Neuron (in vitro differentiated cells): Measurements from ENCODE around the gene MGMT.

ENCODE experiments used
- H2AFZ ChIP-seq: one replicate; pipeline ENCODE4 v1.6.1; 2013; ENCODE audit warnings: low read depth, mild to moderate bottlenecking, inconsistent platforms, low read length, moderate library complexity
- H3K27me3 ChIP-seq: one replicate; pipeline ENCODE4 v1.6.1; 2013; ENCODE audit warnings: low read length; ENCODE audit not compliant: insufficient read depth
- H3K36me3 ChIP-seq: one replicate; pipeline ENCODE4 v1.6.1; 2013; ENCODE audit warnings: low read length; ENCODE audit not compliant: insufficient read depth
- H3K4me1 ChIP-seq: one replicate; pipeline ENCODE4 v1.6.1; 2013; ENCODE audit warnings: low read length; ENCODE audit not compliant: insufficient read depth
- H3K4me3 ChIP-seq: 2 replicates; pipeline ENCODE4 v1.5.1; 2013; ENCODE audit warnings: mild to moderate bottlenecking, low read length, moderate library complexity
- H3K9me3 ChIP-seq: one replicate; pipeline ENCODE4 v1.6.1; 2013; ENCODE audit warnings: low read length

The MGMT gene

DNA sequence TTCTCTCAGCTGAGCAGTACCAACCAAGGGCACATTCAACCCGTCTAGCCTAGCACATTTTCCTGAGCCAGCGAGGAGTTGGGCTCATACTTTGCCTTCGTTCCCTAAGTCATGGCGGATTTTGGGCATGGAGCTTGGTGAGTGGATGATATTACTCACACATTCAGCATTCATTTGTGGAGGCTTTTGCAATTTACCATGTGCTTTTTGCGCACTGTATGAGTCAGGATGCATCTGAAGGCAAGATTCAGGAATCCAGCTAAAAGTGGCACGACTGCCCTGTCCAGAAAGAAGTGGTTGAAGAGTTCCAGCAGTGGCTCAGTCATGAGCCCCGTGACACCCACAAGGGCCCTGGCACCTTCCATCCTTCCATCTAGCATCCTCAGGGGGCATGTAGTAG, 24.2 kb upstream of the MGMT start:
- Histone ChIP-seq H3K4me1 (no peaks in the 10 kb centered on the region), H3K27me3 (no peaks in the 10 kb centered on the region), H3K9me3 (no peaks in the 10 kb centered on the region), H2AFZ (no peak overlapping the region), H3K36me3 (no peaks in the 10 kb centered on the region), H3K4me3 (no peak overlapping the region)

DNA sequence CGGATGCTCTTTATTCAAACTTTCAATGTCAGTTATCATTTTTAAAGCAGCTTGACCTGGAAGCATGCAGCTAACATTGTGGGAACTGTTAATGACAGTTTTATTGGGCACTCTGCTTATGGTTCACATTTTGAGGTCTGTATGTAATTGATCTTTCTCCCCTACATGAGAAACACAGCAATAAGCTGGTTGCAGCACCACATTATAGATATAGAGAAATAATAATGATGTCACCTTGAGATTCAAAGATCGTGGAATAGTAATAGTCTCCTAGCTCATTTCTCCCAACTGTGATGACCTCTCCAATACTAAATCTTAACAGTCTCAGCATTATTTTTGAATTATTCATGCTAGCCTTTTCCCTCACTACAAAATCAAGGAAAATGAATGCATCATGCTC, 22.7 kb upstream of the MGMT start:
- no peak overlapping the region for H2AFZ ChIP-seq
- H3K4me3 ChIP-seq, result no peak overlapping the region
- no peaks in the 10 kb centered on the region for H3K36me3 ChIP-seq
- H3K27me3 ChIP-seq, result no peaks in the 10 kb centered on the region
- H3K4me1 ChIP-seq, result no peaks in the 10 kb centered on the region
- H3K9me3 ChIP-seq, result no peaks in the 10 kb centered on the region

DNA sequence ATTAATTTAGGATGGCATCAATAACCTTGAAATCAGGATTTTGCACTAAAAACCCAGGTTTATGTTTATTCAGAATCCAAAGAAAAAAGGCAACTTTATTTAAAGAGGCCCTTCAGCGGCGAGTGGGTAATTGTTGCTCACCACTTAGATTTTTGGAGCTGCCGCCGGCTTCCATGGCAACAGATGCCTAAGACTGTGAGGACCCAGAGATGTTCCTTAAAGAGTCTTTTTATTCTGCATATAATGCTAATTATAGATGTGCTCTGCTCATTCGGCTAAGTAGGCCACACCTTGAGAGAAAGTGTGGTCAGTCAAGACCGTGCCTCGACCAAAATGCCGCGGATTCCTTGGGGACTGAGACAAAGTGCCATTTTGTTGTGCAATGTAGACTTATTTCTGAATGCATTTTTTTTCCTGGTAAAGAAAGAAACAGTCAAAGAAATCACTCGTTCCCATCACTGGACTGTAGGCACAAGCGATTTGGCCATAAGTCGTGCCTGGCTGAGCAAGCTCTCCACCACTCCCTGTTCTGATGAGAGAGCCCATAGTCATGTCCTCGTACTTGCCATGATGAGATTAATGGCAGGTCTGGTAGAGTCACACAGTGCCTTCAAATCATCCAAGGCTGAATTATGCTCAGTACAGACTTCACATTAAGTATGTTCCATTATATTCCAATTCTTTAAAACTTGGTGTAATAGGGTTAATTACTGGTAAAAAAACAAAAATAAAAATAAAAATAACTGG, 21.4 kb upstream of the MGMT start:
- Histone ChIP-seq H3K9me3 (no peaks in the 10 kb centered on the region), H3K27me3 (no peaks in the 10 kb centered on the region), H2AFZ (no peak overlapping the region), H3K4me1 (no peaks in the 10 kb centered on the region), H3K4me3 (no peak overlapping the region), H3K36me3 (no peaks in the 10 kb centered on the region)

DNA sequence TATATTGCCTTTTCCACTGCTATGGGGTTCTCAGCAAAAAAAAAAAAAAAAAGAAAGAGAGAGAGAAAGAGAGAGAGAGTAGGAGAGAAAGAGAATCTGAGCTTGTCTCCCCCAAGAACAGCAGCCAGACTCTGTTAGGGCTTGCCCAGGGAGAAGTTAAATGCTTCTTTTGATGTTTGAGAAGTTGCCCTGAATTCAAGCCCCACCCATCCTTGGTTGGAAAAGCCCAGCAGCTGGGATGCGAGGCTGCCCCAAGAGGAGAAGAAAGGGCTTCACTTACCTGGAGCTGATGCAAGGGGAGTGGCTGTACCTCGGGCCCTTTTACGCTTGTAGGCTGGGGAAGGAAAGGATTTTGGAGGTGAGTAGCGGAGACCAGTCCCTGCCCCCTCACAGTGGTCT, 20.9 kb upstream of the MGMT start:
- no peak overlapping the region for H2AFZ ChIP-seq
- no peaks in the 10 kb centered on the region for H3K4me1 ChIP-seq
- H3K27me3 ChIP-seq, result no peaks in the 10 kb centered on the region
- H3K36me3 ChIP-seq, result no peaks in the 10 kb centered on the region
- H3K9me3 ChIP-seq, result no peaks in the 10 kb centered on the region
- H3K4me3 ChIP-seq, result no peak overlapping the region

DNA sequence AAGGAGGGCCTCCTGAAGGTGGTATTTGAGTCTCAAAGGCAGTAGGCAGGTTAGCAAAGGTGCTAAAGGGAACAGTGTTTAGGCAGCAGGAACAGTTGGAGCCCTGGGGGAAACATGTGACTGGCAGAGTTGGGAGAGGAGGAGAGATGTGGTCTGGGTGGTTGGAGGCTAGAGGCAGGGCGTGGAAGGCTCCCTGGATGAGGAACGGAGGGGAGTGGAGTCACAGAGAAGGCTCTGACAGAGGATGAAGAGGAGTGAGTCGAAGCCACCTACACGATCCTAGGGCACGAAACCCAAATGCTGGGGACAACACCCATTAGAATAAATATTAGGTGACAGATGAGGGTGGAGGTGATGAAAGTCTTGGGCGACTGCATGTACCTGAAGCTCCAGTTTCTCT, 19.6 kb upstream of the MGMT start:
- Histone ChIP-seq H3K36me3 (no peaks in the 10 kb centered on the region), H3K9me3 (no peaks in the 10 kb centered on the region), H3K27me3 (no peaks in the 10 kb centered on the region), H3K4me1 (no peaks in the 10 kb centered on the region), H2AFZ (no peak overlapping the region), H3K4me3 (no peak overlapping the region)

DNA sequence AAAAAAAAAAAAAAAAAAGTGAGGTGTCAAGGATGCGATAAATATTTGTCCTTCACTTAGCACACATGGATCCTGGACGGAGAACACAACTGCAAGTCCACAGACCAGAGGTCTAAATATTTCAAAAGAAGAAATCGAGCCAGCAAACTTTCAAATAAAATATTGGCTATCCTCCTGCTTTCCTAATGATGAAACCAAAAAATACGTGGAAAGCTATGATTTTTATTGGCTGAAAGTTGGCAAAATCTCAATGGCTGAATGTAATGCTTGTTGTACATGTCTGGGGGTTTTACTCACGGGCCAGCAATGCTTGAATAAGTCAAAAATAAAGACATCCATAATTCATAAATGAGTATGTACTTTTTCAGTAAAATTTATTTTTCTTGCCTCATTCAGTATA, 19.0 kb upstream of the MGMT start:
- Histone ChIP-seq H3K36me3 (no peaks in the 10 kb centered on the region), H3K4me1 (no peaks in the 10 kb centered on the region), H2AFZ (no peak overlapping the region), H3K27me3 (no peaks in the 10 kb centered on the region), H3K4me3 (no peak overlapping the region), H3K9me3 (no peaks in the 10 kb centered on the region)

DNA sequence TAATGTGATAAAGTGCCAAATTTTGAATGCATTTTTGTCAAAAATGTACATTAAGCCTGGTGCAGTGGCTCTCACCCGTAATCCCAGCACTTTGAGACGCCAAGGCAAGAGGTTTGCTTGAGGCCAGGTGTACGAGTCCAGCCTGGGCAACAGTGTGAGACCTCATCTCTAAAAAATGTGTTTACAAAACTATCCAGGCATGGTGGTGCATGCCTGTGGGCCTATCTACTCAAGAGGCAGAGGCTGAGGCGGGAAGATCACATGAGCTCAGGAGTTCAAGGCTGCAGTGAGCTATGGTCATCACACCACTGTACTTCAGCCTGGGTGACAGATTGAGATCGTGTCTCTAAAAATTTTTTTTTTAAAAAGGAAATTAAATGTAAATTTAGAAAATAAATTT, 18.5 kb upstream of the MGMT start:
- Histone ChIP-seq H3K27me3 (no peaks in the 10 kb centered on the region), H3K9me3 (no peaks in the 10 kb centered on the region), H3K4me3 (no peak overlapping the region), H3K36me3 (no peaks in the 10 kb centered on the region), H2AFZ (no peak overlapping the region), H3K4me1 (no peaks in the 10 kb centered on the region)

DNA sequence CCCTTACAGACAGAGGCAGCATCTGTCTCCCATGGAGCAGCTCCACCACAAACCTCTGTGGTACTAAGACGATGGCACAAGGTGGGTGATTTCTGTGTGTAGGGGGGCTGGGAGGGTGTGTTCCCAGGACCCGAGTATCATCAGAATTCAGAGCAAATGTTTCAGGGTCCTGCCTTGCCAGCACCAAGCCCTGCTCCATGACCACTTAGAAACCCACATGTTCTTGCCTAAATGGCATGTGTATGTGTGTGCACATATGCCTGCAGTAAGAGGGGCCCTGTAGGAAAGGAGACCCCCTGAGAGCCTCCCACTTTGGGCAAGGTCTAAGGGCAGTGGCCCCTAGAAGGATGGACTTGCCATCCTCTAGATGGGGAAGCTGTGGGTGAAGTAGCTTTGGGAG, 17.1 kb upstream of the MGMT start:
- no peaks in the 10 kb centered on the region for H3K4me1 ChIP-seq

DNA sequence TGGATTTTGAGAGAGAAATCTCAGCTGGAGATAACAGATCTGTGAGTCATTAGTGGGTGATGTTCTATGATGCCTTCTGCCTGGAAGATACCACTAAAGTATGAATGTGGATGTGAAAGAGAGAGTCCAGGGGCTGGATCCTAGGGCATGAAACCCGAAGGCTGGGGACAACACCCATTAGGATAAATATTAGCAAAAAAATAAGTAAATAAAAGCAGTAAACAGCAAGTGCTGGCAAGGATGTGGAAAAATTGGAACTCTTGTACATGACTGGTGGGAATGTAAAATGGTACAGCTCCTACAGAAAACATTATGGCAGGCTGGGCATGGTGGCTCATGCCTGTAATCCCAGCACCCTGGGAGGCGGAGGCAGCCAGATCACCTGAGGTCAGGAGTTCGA, 16.6 kb upstream of the MGMT start:
- Histone ChIP-seq H2AFZ (no peak overlapping the region), H3K9me3 (no peaks in the 10 kb centered on the region), H3K27me3 (no peaks in the 10 kb centered on the region), H3K4me1 (no peaks in the 10 kb centered on the region), H3K4me3 (no peak overlapping the region), H3K36me3 (no peaks in the 10 kb centered on the region)

More for the DNA sequence above, 17.1 kb upstream of the MGMT start:
- H3K4me3 ChIP-seq, result no peak overlapping the region
- no peak overlapping the region for H2AFZ ChIP-seq
- H3K36me3 ChIP-seq, result no peaks in the 10 kb centered on the region
- H3K27me3 ChIP-seq, result no peaks in the 10 kb centered on the region
- no peaks in the 10 kb centered on the region for H3K9me3 ChIP-seq

DNA sequence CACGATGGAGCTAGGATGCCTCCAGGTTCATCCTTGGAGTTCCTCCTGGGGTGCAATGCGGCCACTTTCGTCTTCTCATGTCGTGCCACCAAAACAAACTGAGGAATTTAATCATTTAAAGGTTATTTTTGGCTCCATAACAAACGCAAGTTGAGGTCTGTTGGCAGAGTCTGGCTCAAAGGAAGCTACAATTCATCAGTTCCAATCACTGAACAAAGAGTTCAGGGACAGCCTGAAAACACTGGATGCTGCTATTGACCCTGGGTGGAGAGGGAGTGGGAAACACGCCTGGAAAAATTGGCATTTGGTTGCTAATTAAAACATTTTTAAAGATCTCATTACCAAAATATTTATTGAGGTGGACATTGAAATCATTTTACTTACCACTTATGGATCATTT, 11.4 kb upstream of the MGMT start:
- no peaks in the 10 kb centered on the region for H3K27me3 ChIP-seq
- H3K4me3 ChIP-seq, result no peak overlapping the region
- H3K4me1 ChIP-seq, result no peaks in the 10 kb centered on the region

DNA sequence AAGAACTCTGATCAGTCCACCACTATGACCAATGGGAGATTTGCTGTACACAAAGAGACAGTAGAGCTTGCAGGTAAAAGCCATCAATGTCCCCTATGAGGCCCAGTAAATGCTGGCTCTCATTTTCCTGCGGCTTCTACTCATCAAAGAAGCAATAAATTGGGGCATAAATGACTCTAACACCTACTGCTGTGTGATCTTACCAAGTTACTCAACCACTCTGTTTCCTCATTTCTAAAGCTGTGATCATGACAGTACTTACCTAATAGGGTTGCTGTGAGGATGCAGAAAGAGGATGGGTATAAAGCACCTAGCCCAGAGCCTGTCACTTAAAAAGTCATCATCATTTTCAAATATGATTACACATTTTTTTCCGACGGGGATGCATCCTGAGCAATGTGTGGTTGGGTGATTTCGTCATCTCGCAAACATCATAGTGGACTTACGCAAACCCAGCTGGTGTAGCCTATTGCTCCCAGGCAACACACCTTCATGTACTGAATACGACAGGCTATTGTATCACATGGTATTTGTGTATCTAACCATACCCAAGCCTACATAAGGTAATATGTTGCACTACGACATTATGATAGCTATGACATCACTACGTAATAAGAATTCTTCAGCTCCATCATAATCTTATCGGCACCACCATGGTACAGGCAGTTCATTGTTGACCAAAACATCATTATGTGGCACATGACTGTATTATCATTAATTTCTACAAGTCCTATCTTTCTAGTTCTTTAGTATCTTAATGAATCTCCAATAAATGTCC, 7.1 kb upstream of the MGMT start:
- Histone ChIP-seq H2AFZ (no peak overlapping the region), H3K9me3 (no peaks in the 10 kb centered on the region), H3K4me1 (no peaks in the 10 kb centered on the region), H3K27me3 (no peaks in the 10 kb centered on the region), H3K4me3 (no peak overlapping the region), H3K36me3 (no peaks in the 10 kb centered on the region)

More for the DNA sequence above, 11.4 kb upstream of the MGMT start:
- Histone ChIP-seq H2AFZ (no peak overlapping the region), H3K36me3 (no peaks in the 10 kb centered on the region), H3K9me3 (no peaks in the 10 kb centered on the region)

DNA sequence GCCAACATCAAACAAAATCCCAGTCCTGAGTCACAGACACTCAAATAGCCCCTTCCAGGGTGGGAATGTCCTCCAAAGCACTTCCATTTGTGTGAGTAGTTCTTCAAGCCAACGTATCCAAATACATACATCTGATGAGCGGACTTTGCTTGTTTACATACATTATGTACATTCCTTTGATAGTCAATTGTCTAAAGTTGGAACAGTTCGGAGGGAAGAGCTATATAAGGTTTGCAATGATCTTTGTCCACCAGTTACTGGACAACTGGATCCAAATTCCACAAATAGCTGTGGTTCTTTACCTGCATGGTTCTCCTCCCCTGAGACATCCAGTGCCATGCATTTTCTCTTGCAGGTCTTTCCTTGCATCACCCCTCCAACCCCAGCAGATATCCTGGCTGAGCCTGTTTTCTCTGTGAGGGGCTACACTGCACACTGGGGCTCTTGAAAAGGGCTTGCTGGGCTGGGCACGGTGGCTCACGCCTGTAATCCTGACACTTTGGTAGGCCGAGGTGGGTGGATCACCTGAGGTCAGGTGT, 4.7 kb upstream of the MGMT start:
- Histone ChIP-seq H3K36me3 (no peaks in the 10 kb centered on the region), H2AFZ (no peak overlapping the region), H3K4me1 (no peaks in the 10 kb centered on the region), H3K27me3 (peaks cover 3% of the 10 kb centered on the region), H3K4me3 (no peak overlapping the region), H3K9me3 (no peaks in the 10 kb centered on the region)

DNA sequence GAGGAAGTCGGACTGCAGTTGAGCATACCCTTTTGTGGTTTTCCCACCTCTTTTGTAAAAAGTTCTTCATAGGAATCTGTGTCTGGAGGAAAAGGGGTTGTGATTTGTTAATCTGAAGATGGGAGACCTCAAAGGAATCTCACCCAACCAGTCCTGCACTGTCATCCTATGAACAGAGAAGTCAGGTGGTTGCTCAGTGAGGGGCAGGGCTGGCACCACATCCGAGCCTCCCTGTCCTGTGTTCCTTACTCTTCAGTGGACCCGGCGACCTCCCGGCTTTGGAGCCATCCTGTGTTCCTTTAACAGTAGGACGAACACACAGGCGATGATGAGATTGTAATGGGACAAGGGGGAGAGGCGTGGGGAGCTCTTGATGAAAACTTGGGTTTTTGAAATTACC, 2.8 kb upstream of the MGMT start:
- Histone ChIP-seq H3K27me3 (peaks cover 3% of the 10 kb centered on the region), H2AFZ (no peak overlapping the region), H3K36me3 (no peaks in the 10 kb centered on the region), H3K4me1 (no peaks in the 10 kb centered on the region), H3K9me3 (no peaks in the 10 kb centered on the region), H3K4me3 (no peak overlapping the region)
